GM23338 (cell line): ENCODE measurements around the gene SCNN1B. TPM values are rescaled to one million over a fixed set of nuclear protein-coding genes. Genes with fewer than 3 reads are reported as not detected.
"Not testable (repeated sequence)": the region's sequence is repeated elsewhere in the genome, so short reads cannot be mapped to it uniquely, and the experiment has no call there.

ENCODE experiments used
- ATAC-seq: fragments of 200-7000 bp; cut with Tn5 transposase; 3 replicates; pipeline ENCODE4 v1.9.1; 2020
- DNase-seq: peaks from one replicate; pipeline ENCODE4 v3.0.0-alpha.2; 2015; ENCODE audit warnings: low spot score
- H2AFZ ChIP-seq: fragments of 200-600 bp; sonication (generic); 2 replicates; pipeline ENCODE4 v1.8.0; 2016; ENCODE audit warnings: antibody characterized with exemption, mild to moderate bottlenecking, moderate library complexity
- H3F3A ChIP-seq: fragments of 200-600 bp; sonication (generic); replicated peaks from 2 replicates; pipeline ENCODE4 v1.8.0; 2017; ENCODE audit warnings: antibody characterized with exemption, mixed run types, low read depth
- H3K27ac ChIP-seq: fragments of 200-600 bp; sonication (generic); 2 replicates; pipeline ENCODE4 v1.6.1; 2016; ENCODE audit warnings: low read depth
- H3K27me3 ChIP-seq: fragments of 200-600 bp; sonication (generic); 2 replicates; pipeline ENCODE4 v1.8.0; 2016; ENCODE audit warnings: mild to moderate bottlenecking, mixed run types, moderate library complexity; ENCODE audit not compliant: insufficient read depth
- H3K36me3 ChIP-seq: fragments of 200-600 bp; sonication (generic); 2 replicates; pipeline ENCODE4 v1.8.0; 2016; ENCODE audit warnings: mild to moderate bottlenecking; ENCODE audit not compliant: insufficient read depth
- H3K4me1 ChIP-seq: fragments of 200-600 bp; sonication (generic); 2 replicates; pipeline ENCODE4 v1.8.0; 2016; ENCODE audit warnings: mild to moderate bottlenecking, moderate library complexity; ENCODE audit not compliant: insufficient read depth
- H3K4me2 ChIP-seq: fragments of 200-600 bp; sonication (generic); 2 replicates; pipeline ENCODE4 v1.7.1; 2017; ENCODE audit warnings: mixed run types
- H3K4me3 ChIP-seq: fragments of 200-600 bp; sonication (generic); 2 replicates; pipeline ENCODE4 v1.6.1; 2016; ENCODE audit warnings: mixed run types
- H3K79me2 ChIP-seq: fragments of 200-600 bp; sonication (generic); replicated peaks from 2 replicates; pipeline ENCODE4 v1.8.0; 2017; ENCODE audit warnings: mild to moderate bottlenecking; ENCODE audit not compliant: insufficient read depth
- H3K9me2 ChIP-seq: fragments of 200-600 bp; sonication (generic); 2 replicates; pipeline ENCODE4 v1.8.0; 2017; ENCODE audit not compliant: insufficient read depth
- H4K20me1 ChIP-seq: fragments of 200-600 bp; sonication (generic); replicated peaks from 2 replicates; pipeline ENCODE4 v1.8.0; 2017; ENCODE audit warnings: mild to moderate bottlenecking; ENCODE audit not compliant: insufficient read depth
- H3K27ac Mint-ChIP-seq: 2 replicates; pipeline ENCODE4 v1.8.0; 2020; ENCODE audit warnings: inconsistent platforms, mild to moderate bottlenecking, moderate library complexity, mixed read lengths
- H3K27me3 Mint-ChIP-seq: 3 replicates; pipeline ENCODE4 v1.8.0; 2022; ENCODE audit warnings: low read depth, mild to moderate bottlenecking, moderate library complexity, mixed read lengths, inconsistent platforms; ENCODE audit not compliant: insufficient read depth, poor library complexity
- H3K36me3 Mint-ChIP-seq: 3 replicates; pipeline ENCODE4 v1.8.0; 2021; ENCODE audit warnings: low read depth, mild to moderate bottlenecking, inconsistent platforms, moderate library complexity, mixed read lengths
- H3K4me1 Mint-ChIP-seq: 3 replicates; pipeline ENCODE4 v1.8.0; 2020; ENCODE audit warnings: mild to moderate bottlenecking, inconsistent platforms, mixed read lengths
- H3K4me3 Mint-ChIP-seq: 3 replicates; pipeline ENCODE4 v1.8.0; 2021; ENCODE audit warnings: moderate library complexity, mild to moderate bottlenecking, inconsistent platforms, mixed read lengths
- H3K9me3 Mint-ChIP-seq: 3 replicates; pipeline ENCODE4 v1.8.0; 2020; ENCODE audit warnings: moderate library complexity, mild to moderate bottlenecking, inconsistent platforms, mixed read lengths
- EZH2 ChIP-seq: fragments of 200-600 bp; sonication (generic); IDR thresholded peaks from one replicate; pipeline ENCODE4 v1.8.0; 2017; ENCODE audit warnings: antibody characterized with exemption, mild to moderate bottlenecking, low read depth; ENCODE audit not compliant: unreplicated experiment
- JUNB ChIP-seq: IDR thresholded peaks from one replicate; pipeline ENCODE4 v1.6.1; 2016; ENCODE audit warnings: antibody characterized with exemption; ENCODE audit not compliant: unreplicated experiment
- POLR2AphosphoS5 ChIP-seq: IDR thresholded peaks from 2 replicates; pipeline ENCODE4 v1.6.1; 2016; ENCODE audit warnings: antibody characterized with exemption, low read depth
- REST ChIP-seq: IDR thresholded peaks from one replicate; pipeline ENCODE4 v1.6.1; 2018; ENCODE audit warnings: antibody characterized with exemption; ENCODE audit not compliant: unreplicated experiment
- ZNF114 ChIP-seq: fragments of 250-450 bp; sonication (Bioruptor Pico); IDR thresholded peaks from 2 replicates; pipeline ENCODE4 v1.5.0; 2020; ENCODE audit warnings: mild to moderate bottlenecking, moderate library complexity
- ZNF331 ChIP-seq: fragments of 250-450 bp; sonication (Bioruptor Pico); IDR thresholded peaks from 2 replicates; pipeline ENCODE4 v1.5.0; 2020; ENCODE audit warnings: low read depth, mild to moderate bottlenecking, moderate library complexity
- polyA plus RNA-seq: library from polyadenylated mRNA; unstranded; fragments of >200 nt; fragmentation: Nextera tagmentation; extraction: Ambion mirVana; gene quantifications from 2 replicates; pipeline ENCODE4 v1.2.1, GENCODE V29; 2016
- total RNA-seq: library from RNA; depleted of rRNA; stranded (reverse); fragments of >200 nt; shearing (Covaris generic); gene quantifications from 2 replicates; pipeline ENCODE4 v1.2.3, GENCODE V29; 2014
- TF ChIP-seq, protein P1 (sequence below): IDR thresholded peaks from 2 replicates; pipeline ENCODE4 v1.6.1; 2016; ENCODE audit warnings: antibody characterized with exemption
- TF ChIP-seq, protein P2 (sequence below): fragments of 250-450 bp; sonication (Bioruptor Pico); IDR thresholded peaks from 2 replicates; pipeline ENCODE4 v1.5.0; 2020; ENCODE audit warnings: mild to moderate bottlenecking, moderate library complexity

SCNN1B gene
- total and polyA plus RNA-seq, 2 experiments from 2014 or later = 0.78 to 1.1 TPM

GRCh38 chr16:23380501-23380951 is 78.4 kb downstream of the SCNN1B start (continued):
- TF ChIP-seq REST (no peak), JUNB (no peak)

- H3F3A ChIP-seq, H3K36me3 Mint-ChIP-seq, H3K27ac Mint-ChIP-seq, DNase-seq, H3K36me3 ChIP-seq, H3K27me3 ChIP-seq, H3K9me3 Mint-ChIP-seq, H3K9me2 ChIP-seq, H3K27me3 Mint-ChIP-seq, H2AFZ ChIP-seq, H3K4me3 ChIP-seq, H3K4me2 ChIP-seq, ATAC-seq, H3K4me3 Mint-ChIP-seq, H3K79me2 ChIP-seq, H3K4me1 ChIP-seq, H4K20me1 ChIP-seq, H3K27ac ChIP-seq, H3K4me1 Mint-ChIP-seq: not testable (repeated sequence)
Measured at GRCh38 chr16:23381702-23382101, 79.6 kb downstream of the SCNN1B start.

- Mint-ChIP-seq H3K4me3 (no peak overlapping the region), H3K9me3 (no peaks in the 10 kb centered on the region), H3K27me3 (peaks cover 2% of the 10 kb centered on the region), H3K36me3 (no peaks in the 10 kb centered on the region), H3K4me1 (no peaks in the 10 kb centered on the region), H3K27ac (no peak overlapping the region)
- no peaks in the 10 kb centered on the region for H3K36me3 ChIP-seq
- no peak for ATAC-seq
- H3K79me2 ChIP-seq = no peaks in the 10 kb centered on the region
- no peak overlapping the region for H3K27ac ChIP-seq
- no peak overlapping the region for H2AFZ ChIP-seq
- DNase-seq = no peak
- H3K4me1 ChIP-seq = 0 out of 2 replicates have a peak, but pooled peaks cover 4% of the 10 kb centered on the region
- H3K27me3 ChIP-seq = no peaks in the 10 kb centered on the region
- no peak overlapping the region for H3K4me2 ChIP-seq
- H4K20me1 ChIP-seq = no peaks in the 10 kb centered on the region
- H3K9me2 ChIP-seq = no peaks in the 10 kb centered on the region
- no peaks in the 10 kb centered on the region for H3F3A ChIP-seq
- no peak overlapping the region for H3K4me3 ChIP-seq
- TF ChIP-seq ZNF331 (no peak), POLR2AphosphoS5 (no peak), EZH2 (no peak), ZNF114 (CRISPR knock-in tag) (no peak)
- TF ChIP-seq, protein P1, sequence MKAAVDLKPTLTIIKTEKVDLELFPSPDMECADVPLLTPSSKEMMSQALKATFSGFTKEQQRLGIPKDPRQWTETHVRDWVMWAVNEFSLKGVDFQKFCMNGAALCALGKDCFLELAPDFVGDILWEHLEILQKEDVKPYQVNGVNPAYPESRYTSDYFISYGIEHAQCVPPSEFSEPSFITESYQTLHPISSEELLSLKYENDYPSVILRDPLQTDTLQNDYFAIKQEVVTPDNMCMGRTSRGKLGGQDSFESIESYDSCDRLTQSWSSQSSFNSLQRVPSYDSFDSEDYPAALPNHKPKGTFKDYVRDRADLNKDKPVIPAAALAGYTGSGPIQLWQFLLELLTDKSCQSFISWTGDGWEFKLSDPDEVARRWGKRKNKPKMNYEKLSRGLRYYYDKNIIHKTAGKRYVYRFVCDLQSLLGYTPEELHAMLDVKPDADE = no peak
- TF ChIP-seq, protein P2, sequence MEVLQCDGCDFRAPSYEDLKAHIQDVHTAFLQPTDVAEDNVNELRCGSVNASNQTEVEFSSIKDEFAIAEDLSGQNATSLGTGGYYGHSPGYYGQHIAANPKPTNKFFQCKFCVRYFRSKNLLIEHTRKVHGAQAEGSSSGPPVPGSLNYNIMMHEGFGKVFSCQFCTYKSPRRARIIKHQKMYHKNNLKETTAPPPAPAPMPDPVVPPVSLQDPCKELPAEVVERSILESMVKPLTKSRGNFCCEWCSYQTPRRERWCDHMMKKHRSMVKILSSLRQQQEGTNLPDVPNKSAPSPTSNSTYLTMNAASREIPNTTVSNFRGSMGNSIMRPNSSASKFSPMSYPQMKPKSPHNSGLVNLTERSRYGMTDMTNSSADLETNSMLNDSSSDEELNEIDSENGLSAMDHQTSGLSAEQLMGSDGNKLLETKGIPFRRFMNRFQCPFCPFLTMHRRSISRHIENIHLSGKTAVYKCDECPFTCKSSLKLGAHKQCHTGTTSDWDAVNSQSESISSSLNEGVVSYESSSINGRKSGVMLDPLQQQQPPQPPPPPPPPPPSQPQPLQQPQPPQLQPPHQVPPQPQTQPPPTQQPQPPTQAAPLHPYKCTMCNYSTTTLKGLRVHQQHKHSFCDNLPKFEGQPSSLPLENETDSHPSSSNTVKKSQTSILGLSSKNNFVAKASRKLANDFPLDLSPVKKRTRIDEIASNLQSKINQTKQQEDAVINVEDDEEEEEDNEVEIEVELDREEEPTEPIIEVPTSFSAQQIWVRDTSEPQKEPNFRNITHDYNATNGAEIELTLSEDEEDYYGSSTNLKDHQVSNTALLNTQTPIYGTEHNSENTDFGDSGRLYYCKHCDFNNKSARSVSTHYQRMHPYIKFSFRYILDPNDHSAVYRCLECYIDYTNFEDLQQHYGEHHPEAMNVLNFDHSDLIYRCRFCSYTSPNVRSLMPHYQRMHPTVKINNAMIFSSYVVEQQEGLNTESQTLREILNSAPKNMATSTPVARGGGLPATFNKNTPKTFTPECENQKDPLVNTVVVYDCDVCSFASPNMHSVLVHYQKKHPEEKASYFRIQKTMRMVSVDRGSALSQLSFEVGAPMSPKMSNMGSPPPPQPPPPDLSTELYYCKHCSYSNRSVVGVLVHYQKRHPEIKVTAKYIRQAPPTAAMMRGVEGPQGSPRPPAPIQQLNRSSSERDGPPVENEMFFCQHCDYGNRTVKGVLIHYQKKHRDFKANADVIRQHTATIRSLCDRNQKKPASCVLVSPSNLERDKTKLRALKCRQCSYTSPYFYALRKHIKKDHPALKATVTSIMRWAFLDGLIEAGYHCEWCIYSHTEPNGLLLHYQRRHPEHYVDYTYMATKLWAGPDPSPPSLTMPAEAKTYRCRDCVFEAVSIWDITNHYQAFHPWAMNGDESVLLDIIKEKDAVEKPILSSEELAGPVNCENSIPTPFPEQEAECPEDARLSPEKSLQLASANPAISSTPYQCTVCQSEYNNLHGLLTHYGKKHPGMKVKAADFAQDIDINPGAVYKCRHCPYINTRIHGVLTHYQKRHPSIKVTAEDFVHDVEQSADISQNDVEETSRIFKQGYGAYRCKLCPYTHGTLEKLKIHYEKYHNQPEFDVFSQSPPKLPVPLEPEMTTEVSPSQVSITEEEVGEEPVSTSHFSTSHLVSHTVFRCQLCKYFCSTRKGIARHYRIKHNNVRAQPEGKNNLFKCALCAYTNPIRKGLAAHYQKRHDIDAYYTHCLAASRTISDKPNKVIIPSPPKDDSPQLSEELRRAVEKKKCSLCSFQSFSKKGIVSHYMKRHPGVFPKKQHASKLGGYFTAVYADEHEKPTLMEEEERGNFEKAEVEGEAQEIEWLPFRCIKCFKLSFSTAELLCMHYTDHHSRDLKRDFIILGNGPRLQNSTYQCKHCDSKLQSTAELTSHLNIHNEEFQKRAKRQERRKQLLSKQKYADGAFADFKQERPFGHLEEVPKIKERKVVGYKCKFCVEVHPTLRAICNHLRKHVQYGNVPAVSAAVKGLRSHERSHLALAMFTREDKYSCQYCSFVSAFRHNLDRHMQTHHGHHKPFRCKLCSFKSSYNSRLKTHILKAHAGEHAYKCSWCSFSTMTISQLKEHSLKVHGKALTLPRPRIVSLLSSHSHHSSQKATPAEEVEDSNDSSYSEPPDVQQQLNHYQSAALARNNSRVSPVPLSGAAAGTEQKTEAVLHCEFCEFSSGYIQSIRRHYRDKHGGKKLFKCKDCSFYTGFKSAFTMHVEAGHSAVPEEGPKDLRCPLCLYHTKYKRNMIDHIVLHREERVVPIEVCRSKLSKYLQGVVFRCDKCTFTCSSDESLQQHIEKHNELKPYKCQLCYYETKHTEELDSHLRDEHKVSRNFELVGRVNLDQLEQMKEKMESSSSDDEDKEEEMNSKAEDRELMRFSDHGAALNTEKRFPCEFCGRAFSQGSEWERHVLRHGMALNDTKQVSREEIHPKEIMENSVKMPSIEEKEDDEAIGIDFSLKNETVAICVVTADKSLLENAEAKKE (CRISPR knock-in tag) = no peak
Measured at GRCh38 chr16:23382279-23382678, 80.2 kb downstream of the SCNN1B start.
